ENCODE results near the gene CFAP100.

CFAP100 gene

DNA sequence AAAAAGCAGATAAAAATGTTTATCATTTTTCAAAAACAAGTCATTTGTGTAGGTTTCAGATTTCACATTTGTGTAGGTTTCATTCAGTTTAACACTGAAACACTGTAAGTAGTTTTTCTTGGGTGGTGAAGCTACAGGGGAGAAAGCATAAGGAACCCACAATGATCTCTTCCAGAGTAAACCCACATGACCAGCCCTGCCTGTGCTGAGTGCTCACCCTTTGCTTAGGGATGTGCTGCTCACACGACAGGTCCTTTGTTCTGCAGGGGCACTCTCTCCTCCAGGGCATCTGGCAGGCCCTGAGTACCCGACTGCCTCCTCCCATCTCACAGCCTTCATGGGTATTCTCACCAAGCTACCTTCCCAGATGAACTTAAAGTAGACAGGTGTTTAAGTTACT lies 52.1 kb downstream of the CFAP100 start:
- DNase-seq: no peak

DNA sequence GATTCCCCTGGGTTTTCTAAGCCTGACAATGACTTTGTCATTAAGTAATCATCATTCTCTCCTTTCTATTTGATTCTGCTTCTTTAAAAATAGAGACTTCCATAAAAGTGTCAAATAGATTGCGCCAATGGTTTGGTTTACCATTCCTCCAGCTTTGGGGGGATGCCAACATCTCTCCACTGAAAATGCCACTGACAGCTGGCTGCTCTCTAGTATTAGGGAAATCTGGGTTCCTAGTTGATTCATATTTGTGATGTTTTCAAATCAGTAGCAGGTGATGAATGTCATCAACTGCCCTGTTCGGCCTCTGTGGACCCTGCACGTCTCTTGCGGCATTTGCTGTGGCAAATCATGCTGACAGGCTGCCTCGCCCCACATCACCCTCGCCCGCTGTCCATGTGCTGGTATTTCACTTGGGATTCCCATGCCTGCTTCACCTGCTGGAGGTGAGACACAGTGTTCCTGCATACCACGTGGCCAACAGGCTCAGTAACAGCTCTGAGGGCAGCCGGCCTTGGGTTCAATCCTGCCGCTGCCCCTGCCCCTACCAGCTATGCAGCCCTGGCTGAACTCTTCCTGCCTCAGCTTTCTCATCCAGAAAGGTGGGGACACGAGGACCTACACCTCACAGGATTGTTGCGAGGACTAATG lies 52.9 kb downstream of the CFAP100 start:
- no peak for DNase-seq

GRCh38 chr3:126448136-126448892 lies 53.6 kb downstream of the CFAP100 start:
- DNase-seq: no peak

GRCh38 chr3:126448893-126449180 lies 54.1 kb downstream of the CFAP100 start:
- DNase-seq: no peak

GRCh38 chr3:126449621-126450051 lies 54.9 kb downstream of the CFAP100 start:
- DNase-seq: no peak

- no peak for DNase-seq
These were observed 55.5 kb downstream of the CFAP100 start for GRCh38 chr3:126450219-126450618.

GRCh38 chr3:126450744-126451143 lies 56.0 kb downstream of the CFAP100 start:
- no peak for DNase-seq

DNA sequence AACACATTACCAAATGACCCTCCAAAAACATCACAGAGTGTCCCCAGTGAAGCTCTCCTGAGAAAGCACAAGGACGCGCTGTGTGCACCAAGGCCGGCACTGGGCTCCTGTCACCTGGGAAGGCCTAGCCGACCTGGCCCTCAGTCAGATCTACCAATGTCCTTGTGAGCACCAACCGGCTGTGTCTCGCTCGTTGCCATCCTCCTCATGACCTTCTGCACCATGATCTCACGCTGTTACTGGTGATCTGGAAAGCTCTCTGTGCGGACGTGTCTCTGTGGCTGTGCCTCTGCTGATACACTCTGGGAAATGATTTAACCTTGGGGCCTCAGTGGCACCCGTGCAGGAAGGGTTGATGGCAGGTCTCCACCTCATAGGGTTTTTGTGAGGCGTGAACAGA lies 56.8 kb downstream of the CFAP100 start:
- DNase-seq: no peak

DNA sequence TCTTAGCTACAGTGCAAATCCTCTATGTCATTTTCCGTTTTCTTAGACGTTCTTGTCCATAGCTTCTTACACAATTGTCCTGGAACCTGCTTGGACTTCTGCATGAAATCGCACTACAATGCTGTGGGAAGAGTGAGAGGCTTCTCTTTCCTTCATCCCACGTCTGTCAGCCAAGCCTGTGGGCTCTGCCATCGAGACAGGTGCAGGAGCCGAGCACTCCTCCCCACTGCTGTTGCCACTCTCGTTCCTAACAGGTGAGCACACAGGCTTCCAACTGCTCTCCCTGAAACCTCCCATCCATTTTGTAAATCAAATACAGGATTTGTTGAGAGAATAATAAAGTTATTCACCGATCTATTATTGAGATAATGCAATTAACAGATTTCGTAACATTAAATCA lies 57.5 kb downstream of the CFAP100 start:
- no peak for DNase-seq

DNA sequence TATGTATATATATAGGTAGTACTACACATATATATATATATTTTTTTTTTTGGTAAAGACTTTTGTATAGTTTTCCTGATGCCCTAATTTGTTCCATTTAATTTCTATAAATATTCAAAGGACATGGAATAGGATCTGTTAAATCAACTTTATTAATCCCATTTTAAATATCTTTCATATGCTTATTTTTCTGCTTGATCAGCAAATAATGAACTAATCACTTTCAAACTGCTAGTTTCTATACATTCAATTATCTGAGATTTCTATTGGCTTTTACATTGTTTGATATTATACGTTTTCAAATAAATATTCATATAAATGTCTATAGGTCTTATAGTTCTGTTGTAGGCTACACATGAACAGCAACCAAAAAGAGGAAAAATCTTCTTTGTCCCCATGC lies 59.3 kb downstream of the CFAP100 start:
- DNase-seq: no peak

DNA sequence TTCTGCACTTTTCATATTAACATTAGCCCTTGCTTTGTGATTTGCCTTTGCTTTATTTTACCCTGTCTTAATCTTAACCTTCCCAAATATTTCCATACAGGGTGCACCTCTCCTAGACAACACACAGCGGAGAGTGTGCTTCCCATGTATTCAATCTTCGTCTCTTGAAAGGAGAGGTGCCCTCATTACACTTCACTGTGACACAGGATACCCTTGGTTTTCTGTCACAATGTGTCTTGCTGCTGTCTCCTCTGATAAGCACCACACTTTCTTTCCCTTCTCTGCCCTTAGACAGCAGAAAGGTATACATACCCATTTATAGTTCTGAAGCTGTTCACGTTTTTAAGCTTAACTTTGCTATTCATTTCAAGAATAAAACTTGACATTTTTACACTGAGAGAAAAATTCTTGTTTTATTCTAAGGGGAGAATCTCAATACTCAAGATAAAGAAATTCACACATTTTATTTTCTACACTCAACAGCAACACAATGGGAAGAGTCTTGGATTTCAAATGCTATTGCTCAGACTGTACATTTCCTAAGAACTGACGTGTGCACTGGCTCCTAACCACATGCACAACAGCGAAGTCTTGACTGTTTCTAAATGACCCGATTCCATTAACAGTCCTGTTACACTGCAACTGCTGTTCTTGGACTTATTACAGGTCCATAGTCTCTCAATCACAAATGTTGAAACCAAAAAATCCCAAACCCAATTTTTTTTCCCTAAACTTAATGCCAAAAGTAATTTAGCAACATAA lies 59.9 kb downstream of the CFAP100 start:
- DNase-seq: no peak

GRCh38 chr3:126456211-126456610 lies 61.5 kb downstream of the CFAP100 start:
- no peak for DNase-seq

- DNase-seq: no peak
These were observed 62.2 kb downstream of the CFAP100 start for GRCh38 chr3:126456766-126457388.

DNA sequence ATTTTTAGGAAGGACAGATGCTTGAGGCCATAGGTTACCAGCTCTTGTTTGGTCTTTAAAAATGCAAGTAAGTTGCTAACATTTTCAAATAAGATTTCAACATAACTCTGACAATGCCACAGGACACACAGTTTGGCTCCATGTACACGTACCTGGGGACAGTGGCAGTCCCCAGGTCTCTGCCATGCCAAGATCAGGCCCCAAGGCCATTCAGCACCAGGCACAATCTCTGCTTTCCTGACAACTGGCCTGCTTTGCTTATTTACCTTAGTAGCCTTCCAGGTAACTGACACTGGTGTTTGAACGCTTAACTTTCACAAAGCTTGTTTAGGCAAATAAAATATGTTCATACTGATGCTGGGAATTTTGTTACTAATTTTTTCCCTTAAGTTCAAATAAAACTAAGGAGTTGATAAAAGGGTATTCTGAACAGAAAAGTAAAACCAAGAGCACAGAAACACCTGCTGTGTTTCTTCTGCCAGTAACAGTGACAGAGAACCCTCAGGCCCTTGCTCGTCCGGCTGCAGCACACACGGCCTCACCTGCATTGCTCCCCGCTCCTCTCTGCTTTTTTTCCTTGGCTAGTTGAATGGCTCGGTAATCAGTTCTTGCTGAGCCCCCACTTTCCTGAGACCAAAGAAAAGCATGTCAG lies 64.5 kb downstream of the CFAP100 start:
- no peak for DNase-seq

- DNase-seq: no peak
These were observed 65.0 kb downstream of the CFAP100 start for GRCh38 chr3:126459763-126460127.

GRCh38 chr3:126460381-126460780 lies 65.7 kb downstream of the CFAP100 start:
- DNase-seq: no peak

DNA sequence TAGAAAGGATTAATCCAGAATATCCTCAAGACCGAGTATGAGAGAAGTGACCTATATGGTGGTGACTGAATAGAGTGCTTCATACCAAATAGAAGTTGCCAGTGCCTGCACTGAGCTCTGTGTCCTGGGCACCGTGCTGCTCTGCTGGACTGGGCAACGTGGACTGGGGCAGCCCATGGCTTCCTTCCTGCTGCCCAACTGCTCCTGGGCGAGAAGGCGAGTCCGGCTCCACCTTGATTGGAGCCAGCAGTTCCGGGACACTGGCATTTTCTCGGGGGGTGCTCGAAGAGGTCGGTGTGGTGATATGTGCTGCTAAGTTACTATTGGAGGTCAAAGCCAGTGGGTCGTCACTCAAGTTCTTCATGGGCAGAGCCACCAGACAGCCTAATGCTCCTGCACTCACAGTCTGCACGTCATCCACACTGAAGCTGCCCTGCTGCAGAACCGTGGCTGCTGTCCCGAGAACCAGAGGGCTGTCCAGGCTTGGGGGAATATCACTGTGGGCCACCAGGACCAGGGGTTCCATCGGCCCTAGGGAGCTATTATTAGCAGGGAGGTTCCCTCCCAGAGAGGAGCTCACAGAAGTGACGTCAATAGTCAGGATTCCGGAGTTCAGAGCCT lies 66.9 kb downstream of the CFAP100 start:
- DNase-seq: no peak

- DNase-seq: no peak
These were observed 68.8 kb downstream of the CFAP100 start for GRCh38 chr3:126463521-126463920.

DNA sequence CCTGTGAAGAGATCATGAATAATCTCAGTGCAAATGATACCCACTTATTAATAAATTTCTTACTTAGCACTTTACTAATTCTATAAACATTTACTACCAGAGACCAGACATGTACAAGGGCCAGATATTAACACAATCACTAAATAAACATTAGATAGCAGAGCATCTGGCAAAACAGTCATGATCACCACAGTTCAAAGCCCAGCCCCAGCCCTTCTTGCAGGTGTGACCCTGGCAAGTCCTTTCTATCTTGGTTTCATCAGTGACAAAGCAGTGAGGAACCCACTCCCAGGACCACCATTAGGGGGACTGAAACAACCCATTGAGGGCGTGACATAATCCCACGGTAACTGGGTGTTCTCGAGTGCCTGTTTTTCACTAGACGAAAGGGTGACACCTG lies 69.4 kb downstream of the CFAP100 start:
- no peak for DNase-seq

- no peak for DNase-seq
These were observed 69.8 kb downstream of the CFAP100 start for GRCh38 chr3:126464494-126464893.

DNA sequence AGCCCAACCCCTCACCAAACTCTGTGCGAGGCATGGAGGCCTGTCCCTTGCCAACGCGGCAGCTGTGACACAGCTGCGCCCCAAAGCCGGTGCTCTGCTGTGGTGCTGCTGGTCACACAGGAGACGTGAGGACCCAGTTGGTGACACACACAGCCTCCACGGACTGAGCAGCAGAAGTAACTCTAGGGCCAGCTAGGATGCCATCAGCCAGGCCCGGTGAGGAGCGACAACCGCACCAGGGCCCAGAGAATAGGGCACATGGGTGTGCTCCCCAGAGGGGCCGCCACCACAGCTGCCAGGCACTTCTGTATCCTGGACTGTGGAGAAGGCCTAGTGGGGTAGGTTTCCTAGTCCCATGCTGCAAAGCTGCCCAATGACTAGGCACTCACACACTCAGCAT lies 70.3 kb downstream of the CFAP100 start:
- DNase-seq: no peak

GRCh38 chr3:126465928-126466544 lies 71.3 kb downstream of the CFAP100 start:
- DNase-seq: no peak
